Hematopoietic multipotent progenitor cell treated with erythropoietin and hydrocortisone succinate and interleukin-3 and kit ligand, for 8 days (in vitro differentiated cells): ENCODE results near the gene TGM4.

Experiments used
- DNase-seq: peaks from one replicate; pipeline ENCODE4 v3.0.0-alpha.2; 2015

Gene TGM4

DNA sequence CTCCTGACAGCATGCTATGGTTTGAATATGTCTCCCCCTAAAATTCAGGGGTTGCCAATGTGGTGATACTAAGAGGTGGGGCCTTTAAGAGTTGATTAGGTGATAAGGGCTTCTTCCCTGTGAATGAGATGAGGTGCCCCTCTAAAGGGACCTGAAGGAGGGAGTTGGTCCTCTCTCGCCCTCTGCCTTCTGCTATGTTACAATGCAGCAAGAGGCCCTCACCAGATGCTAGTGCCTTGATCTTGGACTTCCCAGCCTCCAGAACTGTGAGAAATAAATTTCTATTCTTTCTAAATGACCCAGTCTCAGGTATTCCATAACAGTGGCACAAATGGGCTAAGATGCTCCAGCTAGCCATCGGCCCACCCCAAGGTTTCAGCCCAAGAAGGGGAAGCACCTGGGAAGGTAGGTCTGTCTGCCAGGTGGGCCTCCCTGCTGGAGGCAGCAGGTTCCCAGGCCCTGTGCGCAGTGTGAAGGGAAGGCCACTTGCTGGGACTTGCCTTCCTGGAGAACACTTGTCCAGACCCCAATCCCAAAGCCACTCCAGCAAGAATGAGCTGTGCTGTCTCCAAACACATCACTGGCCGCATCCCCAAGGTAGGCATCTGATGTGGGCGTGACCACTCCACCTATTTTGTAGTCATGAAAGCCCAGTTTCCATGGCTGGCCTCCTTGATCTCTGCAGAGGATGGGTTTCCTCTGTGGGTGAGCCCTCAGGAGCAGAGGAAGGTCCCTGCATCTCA is 9.0 kb downstream of the TGM4 start:
- peak; percentile 9 for DNase-seq

DNA sequence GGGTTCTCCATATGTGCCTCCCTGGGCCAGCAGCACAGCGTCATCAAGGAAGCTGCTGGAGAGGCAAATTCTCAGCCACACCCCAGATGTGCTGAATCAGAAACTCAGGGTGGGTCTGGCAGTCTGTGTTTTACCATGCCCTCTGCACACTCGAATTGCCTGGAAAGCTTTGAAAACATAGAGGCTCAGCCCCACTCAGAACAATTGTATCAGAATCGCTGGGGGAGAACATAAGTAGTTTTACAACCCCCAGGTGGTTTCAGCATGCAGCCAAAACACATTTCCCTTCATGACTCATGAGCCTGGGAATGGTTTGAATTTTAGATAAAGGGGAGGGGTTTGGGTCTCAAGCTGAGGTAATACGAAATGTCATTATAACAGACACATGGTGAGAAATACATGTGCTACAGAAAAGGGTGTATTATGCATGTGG is 9.6 kb downstream of the TGM4 start:
- DNase-seq: no peak

DNA sequence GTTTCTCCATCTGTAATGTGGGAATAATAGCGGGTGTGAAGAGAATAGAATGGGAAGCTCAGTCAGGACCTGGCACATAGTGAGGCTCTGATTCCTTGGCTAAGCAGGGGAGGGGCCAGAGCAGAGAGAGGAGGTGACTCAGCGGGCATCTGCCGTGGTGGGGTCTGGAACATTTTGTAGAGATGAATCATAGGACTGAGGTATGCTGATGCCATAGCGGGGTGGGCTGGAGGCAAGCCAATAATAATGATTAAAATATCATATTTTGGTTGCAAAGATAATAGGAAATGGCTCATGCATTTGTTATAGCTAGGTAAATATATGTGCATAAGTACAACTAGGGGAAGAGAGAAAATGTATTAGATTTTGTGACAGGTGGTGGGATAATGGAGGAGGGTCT is 11.2 kb downstream of the TGM4 start:
- DNase-seq: no peak

DNA sequence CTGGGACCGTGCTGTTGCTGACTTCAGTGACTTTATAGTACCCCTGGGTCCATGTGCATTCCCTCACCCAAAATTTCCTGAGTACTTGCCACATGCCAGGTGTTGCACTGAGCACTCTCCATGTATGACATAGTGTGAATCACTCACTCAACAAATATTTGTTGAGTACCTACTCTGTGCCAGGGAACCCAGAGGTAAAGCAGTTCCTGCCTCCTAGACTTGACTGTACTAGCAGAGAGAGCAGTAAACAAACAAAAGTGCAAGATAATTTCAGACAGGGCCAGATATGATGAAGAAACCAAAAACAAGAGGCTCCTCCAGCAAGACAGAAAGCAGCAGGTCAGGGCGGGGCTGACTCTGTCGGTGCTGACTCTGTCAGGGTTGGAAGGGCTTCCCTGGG is 12.2 kb downstream of the TGM4 start:
- no peak for DNase-seq

DNA sequence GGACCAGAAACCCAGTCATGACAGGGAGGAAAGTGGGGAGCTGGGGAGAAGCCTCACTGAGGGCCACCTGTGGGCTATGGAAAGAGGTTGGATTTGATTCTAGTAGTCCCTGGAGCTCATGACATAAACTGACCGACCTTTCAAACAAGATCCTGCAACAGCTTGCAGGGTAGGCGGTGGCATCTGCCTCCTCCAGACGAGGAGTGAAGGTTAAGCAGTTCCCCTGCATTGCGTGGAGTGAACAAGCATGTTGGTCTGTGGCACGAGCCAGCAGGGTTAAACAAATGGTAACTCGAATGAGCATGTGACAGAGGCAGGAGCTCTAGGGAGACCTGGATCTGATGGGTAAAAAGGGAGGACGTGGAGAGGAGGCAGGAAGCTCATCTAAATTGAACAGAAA is 12.7 kb downstream of the TGM4 start:
- no peak for DNase-seq

DNA sequence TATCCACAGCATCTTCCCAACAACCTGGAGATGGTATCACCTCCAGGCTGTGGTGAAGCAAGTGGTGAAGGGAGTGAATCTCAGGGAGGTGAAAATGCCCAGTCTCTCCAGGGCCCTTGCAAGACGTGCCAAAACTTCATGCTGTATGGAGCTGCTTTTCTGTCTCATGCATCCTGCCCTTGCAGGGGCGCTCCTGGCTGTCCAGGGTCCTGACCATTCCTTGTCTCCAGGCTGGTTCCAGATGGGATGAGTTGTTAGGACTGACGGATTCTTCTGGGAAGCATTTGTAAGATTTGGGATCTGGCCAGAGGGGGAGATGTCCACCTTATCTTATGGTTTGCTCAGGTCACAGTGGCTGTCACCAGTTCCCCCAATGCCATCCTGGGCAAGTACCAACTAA is 15.8 kb downstream of the TGM4 start:
- no peak for DNase-seq

DNA sequence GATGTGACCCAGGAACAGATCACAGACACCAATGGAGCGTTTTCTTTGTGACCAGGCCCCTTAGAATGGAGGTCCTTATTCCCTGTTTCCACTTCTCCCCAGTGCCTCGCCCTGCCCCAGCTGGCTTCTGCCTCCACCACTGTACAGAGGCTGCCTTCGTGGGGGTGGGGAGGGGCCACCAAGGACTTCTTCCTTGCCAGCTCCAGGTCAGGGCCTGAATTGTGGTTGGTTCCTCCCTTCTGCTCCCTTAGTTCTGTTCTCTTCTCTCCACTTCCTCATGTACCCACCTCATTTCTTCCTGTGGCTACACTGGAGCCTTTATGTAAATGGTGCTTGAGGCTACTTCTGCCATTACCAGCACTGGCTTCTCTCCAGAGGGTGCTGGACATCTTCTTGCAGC is 16.4 kb downstream of the TGM4 start:
- DNase-seq: no peak

DNA sequence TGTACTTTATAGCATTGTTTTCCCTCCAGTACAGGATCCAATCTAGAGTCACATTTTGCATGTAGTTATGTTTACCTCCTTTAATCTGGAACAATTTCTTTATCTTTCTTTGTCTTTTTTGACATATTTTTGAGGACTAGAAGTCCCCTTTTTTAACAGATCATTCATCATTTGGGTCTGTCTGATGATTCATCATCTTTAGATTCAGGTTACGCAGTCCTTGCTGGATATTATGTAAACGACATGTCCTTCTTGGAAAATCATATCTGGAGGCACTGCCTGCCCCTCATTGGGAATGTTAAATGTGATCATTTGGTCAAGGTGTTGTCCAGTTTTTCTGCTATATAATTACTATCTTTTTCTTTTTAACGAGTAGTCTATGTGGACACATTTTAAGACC is 18.3 kb downstream of the TGM4 start:
- no peak for DNase-seq

DNA sequence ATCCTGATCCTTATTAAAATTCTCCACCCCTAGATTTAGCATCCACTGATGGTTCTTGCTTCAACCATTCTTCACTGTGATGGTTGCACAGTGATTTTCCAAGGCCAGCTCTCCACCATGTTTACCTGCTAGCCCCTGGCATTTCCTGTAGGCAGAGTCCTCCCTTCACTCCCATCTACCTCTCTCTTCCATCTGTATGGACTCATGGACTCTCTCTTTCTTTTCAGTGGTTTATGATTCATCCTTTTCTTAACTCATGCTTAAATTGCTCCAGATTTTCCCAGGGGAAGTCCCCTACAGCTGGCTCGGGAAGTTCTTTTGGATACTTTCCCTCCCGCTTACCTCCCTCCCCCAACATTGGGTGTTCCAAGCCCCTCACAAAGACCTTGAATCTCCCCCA is 18.7 kb downstream of the TGM4 start:
- no peak for DNase-seq

DNA sequence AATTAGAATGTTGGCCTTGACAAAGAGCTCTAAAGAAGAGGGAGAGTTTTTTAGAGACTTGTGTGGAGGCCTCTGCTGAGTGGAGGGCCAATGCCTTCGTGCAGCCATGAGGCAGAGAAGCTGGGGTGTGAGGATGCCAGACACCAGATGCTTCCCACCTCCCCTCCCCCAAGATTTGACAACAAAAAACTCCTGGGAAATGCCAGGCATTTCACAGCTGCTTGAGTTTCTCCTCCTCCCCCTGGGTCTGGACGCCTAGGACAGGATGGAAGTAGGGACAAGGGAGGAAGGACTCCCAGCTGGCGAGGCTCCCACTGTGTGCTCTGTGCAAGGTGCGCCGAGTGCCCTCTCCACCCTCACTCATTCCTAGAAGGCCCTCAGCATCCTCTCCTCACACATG is 20.1 kb downstream of the TGM4 start:
- no peak for DNase-seq

DNA sequence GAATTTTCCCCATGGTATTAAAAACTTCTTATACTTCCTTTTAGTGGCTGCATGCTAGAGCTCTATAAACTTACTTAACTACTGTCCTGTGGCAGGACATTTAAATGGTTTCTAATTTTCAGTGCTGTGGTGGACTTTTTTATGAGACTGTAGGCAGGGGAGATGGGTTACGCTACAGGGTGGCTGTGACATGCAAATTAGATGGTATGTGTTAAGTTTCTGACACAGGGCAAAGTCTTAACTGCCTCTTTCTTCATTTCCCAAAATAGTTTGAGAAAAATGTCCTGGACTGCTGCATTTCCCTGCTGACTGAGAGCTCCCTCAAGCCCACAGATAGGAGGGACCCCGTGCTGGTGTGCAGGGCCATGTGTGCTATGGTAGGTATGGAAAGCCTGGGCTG is 22.0 kb downstream of the TGM4 start:
- no peak for DNase-seq

DNA sequence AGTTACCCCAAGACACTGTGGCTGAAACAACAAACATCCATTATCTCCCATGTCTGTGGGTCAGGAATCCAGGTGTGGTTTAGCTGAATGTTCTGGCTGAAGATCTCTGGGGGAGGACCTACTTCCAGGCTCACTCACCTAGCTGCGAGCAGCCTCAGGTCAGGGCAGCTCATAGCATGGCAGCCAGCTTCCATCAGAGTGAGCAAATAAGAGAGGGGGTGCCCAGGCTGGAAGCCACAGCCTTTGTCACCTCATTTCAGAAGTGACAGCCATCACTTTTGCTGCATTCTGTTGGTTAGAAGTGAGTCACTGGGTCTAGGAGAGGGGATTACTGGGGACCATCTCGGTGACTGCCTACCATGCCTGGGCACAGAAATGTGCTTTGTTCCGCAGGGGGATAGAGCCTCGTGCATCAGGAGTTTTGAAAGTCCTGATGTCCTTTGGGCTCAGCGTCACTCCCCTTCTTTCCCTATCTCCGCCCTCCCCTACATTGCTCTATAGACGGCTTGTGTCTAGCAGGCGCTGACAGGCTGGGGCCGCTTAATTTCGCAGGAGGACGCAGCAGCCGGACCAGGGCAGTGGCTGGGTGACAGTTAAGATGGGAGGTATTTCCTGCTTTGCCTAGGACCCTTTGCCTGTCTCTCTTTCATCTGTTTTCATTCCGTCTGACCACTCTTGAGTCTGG is 25.4 kb downstream of the TGM4 start:
- no peak for DNase-seq

DNA sequence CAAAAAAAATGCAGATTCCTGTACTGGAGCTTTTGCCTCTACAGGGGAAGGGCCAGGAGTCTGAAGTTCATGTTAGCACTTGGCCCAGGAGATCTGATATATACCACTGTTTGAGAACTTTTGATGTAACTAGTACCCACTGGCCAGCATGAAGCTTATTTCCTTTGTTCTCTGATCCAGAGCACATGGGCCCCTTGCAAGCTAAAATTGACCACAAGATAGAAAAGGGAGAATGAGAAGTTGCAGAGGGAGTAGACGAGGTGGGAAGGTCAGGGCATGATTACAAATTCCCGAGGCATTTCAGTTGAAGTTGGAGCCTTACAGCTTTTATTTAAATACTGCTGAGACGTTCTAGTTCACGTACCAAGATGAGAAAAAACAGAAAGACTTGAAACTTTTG is 28.2 kb downstream of the TGM4 start:
- no peak for DNase-seq

DNA sequence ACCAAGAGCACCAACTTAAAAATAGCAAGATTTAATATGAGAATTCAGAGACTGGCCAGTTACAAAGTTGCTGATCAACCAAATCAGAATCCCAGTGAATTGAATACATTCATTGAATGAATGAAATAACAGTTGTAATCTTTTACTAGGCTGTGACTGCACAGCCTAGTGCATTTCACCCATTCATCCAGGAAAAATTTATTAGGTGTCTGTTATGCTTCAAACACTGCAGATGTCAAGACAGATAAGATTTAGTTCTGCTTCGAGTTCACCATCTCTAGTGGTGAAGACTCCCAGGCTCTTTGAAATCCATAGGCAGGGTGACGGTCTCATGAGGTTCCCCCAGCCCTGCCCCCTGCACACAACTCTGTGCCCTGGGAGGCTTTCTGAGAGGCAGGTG is 28.9 kb downstream of the TGM4 start:
- DNase-seq: no peak

DNA sequence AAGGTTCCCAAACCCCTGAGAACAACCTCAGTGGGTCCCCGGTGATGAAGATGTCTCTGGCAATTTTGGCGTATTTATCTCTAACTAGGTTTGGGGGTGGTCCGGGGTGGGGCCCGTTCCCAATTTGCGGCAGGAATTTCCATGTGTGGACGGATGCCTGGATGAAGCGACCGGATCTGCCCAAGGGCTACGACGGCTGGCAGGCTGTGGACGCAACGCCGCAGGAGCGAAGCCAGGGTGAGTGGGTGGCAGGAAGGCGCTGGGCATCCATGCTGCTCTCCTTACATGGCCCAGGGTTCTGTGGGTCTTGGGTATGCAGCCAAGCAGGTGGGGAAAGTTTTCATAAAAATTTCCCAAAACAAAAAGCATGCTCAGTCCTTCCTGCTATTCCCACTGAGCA is 29.3 kb downstream of the TGM4 start:
- DNase-seq: no peak

DNA sequence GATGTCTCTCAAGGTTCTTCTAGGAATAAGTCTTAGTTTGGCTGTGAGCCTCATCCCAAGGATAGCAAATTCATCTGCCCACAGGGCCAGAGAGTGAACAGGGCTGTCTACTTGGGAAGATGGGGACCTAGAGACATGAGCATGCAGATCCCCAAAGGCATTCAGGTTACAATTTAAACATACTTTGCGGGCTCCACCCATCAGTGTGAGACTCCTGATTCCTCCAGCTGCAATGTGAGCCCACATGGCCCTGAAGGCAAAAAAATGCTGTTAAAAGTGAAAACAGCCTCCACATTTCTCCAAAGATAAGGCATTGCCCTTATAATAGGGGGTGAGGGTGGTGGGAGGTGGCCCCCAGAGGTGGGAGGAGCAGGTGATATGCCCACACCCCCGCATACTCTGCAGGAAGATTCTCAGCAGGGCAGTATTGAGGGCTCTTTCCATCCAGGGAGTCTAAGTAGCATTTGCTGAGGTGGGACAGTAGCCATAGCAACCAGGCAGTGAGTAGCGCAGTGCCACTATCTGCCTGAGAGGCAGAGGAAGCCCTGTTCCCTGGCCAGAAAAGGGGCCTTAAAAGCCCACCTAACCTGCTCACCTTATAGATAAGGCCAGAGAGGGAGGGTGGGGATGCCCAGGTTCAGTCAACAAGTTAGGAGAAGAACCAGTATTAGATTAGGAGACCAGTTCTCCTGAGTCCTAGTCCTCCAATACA is 31.2 kb downstream of the TGM4 start:
- DNase-seq: no peak

DNA sequence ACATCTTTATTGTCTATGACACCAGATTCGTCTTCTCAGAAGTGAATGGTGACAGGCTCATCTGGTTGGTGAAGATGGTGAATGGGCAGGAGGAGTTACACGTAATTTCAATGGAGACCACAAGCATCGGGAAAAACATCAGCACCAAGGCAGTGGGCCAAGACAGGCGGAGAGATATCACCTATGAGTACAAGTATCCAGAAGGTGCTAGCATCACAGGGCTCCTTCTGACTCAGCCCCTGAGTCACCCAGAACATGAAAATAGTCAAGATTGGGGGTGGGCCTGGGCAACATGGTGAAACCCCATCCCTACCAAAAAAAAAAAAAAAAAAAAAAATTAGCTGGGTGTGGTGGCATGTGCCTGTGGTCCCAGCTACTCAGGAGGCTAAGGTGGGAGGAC is 32.6 kb downstream of the TGM4 start:
- no peak for DNase-seq

DNA sequence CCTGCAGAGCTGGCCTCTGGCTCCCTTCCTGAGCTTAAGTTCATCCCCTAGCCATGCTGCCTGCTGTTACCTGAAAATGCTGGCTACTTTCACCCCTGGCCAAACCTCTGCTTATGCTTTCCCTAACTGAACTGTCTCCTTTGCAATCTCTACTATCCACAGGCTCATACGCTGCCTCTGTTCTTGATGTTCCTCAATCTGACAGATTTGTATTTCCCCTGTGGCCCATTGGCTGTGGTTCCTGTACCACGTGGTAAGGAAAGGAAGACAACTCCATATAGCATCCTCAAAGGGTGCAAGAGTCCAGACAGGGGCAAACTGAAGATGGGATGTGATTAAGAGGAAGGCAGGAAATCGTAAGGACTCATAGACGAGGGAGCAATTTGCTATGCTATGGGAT is 33.2 kb downstream of the TGM4 start:
- no peak for DNase-seq

DNA sequence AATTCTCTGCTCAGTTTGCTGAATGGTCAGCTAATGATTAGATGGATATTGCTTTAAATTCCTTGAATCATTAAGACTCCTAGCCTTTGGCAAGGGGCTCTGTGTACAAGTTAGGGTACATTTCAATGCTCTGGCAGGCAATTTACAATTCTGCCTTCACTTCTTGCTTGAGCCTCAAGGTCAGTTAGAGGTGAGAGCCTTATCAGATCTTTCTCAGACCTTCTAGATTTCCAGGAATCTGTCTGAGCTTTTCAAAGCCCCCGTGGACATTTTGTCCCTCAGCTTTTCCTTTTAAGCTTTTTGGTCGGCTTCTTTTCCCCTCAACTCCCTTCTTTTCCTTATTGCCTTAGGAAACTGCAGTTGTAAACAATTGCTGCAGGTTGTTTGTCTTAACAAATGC is 34.7 kb downstream of the TGM4 start:
- no peak for DNase-seq

DNA sequence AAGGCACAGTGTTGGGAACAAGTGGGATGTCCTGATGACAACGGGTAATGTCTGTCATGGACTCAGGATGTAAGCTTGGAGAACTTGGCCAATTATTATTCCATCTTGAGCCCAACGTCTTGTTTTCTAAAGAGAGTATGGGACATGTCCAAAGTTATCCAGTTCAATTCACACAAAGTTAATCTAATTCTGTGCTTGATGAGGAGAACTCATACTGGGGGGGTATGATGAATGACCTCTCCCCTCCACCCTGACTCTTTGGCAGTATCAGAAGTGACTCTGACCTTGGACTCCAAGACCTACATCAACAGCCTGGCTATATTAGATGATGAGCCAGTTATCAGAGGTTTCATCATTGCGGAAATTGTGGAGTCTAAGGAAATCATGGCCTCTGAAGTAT is 36.3 kb downstream of the TGM4 start:
- DNase-seq: no peak

DNA sequence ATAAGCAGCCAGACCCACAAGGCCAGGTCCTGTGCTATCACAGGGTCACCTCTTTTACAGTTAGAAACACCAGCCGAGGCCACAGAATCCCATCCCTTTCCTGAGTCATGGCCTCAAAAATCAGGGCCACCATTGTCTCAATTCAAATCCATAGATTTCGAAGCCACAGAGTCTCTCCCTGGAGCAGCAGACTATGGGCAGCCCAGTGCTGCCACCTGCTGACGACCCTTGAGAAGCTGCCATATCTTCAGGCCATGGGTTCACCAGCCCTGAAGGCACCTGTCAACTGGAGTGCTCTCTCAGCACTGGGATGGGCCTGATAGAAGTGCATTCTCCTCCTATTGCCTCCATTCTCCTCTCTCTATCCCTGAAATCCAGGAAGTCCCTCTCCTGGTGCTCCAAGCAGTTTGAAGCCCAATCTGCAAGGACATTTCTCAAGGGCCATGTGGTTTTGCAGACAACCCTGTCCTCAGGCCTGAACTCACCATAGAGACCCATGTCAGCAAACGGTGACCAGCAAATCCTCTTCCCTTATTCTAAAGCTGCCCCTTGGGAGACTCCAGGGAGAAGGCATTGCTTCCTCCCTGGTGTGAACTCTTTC is 39.6 kb downstream of the TGM4 start:
- peak; percentile 78 for DNase-seq

DNA sequence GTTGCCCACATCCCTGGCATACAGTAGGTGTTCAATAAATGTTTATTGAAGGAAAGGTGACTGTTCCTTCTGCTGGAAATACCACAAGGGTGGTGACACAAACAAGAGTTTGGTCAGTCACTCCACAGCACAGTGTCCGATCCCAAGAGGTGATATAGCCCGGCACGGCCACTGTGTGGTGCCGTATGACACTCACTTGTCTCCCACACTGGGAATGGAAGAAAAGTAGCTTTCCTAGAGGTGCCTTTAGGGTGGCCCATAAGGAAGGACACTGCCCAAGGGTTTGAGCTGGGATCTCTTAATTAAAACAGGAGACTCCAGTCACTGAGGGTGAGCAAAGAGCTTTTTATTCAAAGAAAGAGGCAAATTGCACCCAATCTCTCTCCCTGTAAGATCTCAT is 40.5 kb downstream of the TGM4 start:
- DNase-seq: peak; percentile 45

DNA sequence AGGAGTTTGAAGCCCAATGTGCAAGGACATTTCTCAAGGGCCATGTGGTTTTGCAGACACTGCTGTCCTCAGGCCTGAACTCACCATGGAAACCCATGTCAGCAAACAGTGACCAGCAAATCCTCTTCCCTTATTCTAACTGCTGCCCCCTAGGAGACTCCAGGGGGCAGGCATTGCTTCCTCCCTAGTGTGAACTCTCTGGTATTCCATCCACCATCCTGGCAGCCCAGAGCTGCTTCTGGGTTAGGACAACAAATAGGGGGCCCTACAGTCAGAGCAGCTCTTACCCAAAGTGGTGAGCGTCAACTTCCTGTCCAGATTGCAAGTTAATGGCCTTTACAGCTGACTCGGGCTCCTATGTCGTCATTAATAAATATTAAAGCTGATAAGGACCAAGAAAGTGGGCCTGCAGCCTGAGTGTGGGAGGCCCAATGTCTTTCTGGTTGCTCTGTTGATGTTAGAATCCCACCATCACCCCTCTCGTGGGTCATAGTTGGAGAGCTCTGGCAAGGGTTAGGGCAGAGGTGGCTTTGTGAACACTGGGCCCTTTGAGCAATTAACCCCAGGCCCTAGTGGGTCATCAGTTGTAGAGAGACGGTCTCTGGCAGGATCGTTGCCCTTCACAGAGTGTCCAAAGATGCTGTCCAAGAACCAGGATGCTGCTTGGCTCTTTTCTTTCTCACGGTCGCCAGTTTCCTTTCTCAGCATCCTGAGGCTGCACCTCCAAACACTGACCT is 41.5 kb downstream of the TGM4 start:
- DNase-seq: no peak
